ENCODE results near the gene DARS1. TPM values are rescaled to one million over a fixed set of nuclear protein-coding genes. Genes with fewer than 3 reads are reported as not detected.

The DARS1 gene
- polyA plus RNA-seq, 4 donors: 27.8 to 72.8 (median 33.1) TPM

DNA sequence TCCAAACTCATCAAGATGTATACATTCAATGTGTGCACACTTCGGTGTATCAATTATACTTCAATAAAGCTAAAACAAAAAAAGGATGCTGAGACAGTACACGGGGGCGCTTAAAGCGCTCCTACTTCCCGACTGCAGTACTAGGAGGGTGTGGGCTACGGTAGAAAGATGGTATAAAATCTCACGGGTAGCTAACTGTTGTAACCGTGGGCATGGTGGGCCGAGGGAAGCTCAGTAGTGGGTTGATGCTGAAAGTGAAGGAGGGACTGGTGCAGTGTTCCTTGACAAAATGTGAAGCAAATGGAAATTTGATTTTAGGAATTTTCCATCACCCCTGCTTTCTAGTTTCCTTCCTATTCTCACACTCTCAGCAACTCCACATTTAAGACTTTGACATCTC, 42.6 kb upstream of the DARS1 start:
- DNase-seq (no peak), FAIRE-seq (no peak)
- no peaks in the 10 kb centered on the region for H3K9me3 ChIP-seq (ENCODE audit: control insufficient read depth in 2 of 2, insufficient read depth in 1 of 2, low read depth in 1 of 2, low read length in 1 of 2)
- H3K27me3 ChIP-seq (ENCODE audit: control insufficient read depth in 3 of 3, insufficient read depth in 3 of 3, low read length in 3 of 3): no peaks in the 10 kb centered on the region
- H3K4me1 ChIP-seq (ENCODE audit: control insufficient read depth in 3 of 3, insufficient read depth in 2 of 3, low read depth in 1 of 3, low read length in 2 of 3): peaks cover 0 to 12% (median 2%) of the 10 kb centered on the region in 3 donors
- no peak overlapping the region for H3K27ac ChIP-seq (ENCODE audit: low read depth in 1 of 3, low read length in 2 of 3)
- no peak overlapping the region for H3K4me3 ChIP-seq (ENCODE audit: low read depth in 1 of 3, low read length in 3 of 3)
- 95 to 97% (median 95%) methylated on average over 9 of the region's 9 CpGs for WGBS, 3 donors
- no peaks in the 10 kb centered on the region for H3K36me3 ChIP-seq (ENCODE audit: control insufficient read depth in 3 of 3, insufficient read depth in 2 of 3, low read depth in 1 of 3, low read length in 3 of 3)

DNA sequence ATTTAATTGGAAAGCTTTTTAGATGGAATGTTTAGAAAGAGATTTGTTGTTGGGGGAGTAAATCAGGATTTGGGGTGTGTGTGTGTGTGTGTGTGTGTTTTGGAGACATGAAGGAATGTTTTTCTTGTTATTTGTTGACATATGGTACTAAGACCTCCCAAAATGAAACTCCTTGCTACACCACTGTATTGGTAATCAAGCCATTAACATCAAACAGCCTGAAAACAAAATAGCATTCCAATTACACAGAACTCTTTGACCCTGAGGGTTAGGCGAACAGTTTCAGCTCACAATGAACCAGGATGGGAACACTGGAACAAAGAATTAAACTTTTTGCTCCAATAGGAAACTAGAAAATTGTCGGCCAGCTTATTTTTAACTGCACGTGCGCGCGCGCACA, 41.7 kb upstream of the DARS1 start:
- 83 to 88% (median 88%) methylated on average over 7 of the region's 7 CpGs for WGBS, 3 donors
- Histone ChIP-seq H3K36me3 (ENCODE audit: control insufficient read depth in 3 of 3, insufficient read depth in 2 of 3, low read depth in 1 of 3, low read length in 3 of 3) (no peaks in the 10 kb centered on the region), H3K4me3 (ENCODE audit: low read depth in 1 of 3, low read length in 3 of 3) (no peak overlapping the region), H3K4me1 (ENCODE audit: control insufficient read depth in 3 of 3, insufficient read depth in 2 of 3, low read depth in 1 of 3, low read length in 2 of 3) (peaks cover 0 to 12% (median 2%) of the 10 kb centered on the region in 3 donors), H3K27ac (ENCODE audit: low read depth in 1 of 3, low read length in 2 of 3) (no peak overlapping the region), H3K9me3 (ENCODE audit: control insufficient read depth in 2 of 2, insufficient read depth in 1 of 2, low read depth in 1 of 2, low read length in 1 of 2) (no peaks in the 10 kb centered on the region), H3K27me3 (ENCODE audit: control insufficient read depth in 3 of 3, insufficient read depth in 3 of 3, low read length in 3 of 3) (no peaks in the 10 kb centered on the region)
- no peak for DNase-seq
- no peak for FAIRE-seq

DNA sequence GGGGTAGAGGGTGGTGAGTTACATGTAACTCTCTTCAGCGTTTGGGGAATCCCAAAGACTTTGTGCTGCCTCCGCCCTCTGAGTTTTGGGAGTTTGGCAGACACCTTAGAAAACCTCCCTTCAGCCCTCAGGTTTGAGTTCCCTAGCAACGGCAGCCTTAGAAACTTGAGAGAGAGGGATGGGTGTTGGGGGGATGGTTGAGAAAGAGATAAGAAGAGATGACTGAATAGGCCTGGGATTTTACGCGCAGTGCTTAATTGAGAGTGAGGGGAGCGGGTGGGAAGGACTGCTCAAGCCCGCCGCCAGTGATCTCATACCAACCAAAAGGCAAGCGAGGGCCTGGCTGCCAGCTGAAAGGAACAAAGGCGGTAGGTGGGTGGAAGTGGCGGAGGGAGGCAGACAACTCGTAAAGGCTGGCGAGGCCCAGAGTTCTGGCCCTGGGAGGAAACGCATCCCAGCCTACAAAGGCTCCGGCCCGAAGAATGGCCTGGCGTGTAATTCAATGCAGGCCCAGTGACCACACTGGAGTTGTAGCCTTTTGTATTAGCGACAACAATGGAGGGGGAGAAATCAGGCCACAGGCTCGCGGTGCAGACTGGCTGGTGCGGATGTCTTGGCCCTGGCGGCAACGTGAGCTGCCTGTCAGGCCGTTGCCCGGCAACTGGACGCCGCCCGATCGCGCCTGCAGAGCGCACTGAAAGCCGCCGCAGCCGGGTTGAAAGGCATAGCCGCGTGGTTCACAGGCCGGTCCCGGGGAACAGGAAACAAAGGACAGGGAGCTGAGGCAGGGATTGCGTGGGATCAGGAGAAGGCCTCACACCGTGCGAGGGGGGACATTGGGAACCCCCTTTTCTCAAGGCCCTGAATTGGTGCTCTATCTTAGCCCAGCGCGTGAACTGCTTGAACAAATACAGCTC, 39.9 kb upstream of the DARS1 start:
- no peaks in the 10 kb centered on the region for H3K9me3 ChIP-seq (ENCODE audit: control insufficient read depth in 2 of 2, insufficient read depth in 1 of 2, low read depth in 1 of 2, low read length in 1 of 2)
- H3K4me1 ChIP-seq (ENCODE audit: control insufficient read depth in 3 of 3, insufficient read depth in 2 of 3, low read depth in 1 of 3, low read length in 2 of 3): peaks cover 0 to 12% (median 2%) of the 10 kb centered on the region in 3 donors
- no peaks in the 10 kb centered on the region for H3K36me3 ChIP-seq (ENCODE audit: control insufficient read depth in 3 of 3, insufficient read depth in 2 of 3, low read depth in 1 of 3, low read length in 3 of 3)
- WGBS, 3 donors: 39 to 47% (median 45%) methylated on average over 42 to 43 of the region's 43 CpGs
- no peaks in the 10 kb centered on the region for H3K27me3 ChIP-seq (ENCODE audit: control insufficient read depth in 3 of 3, insufficient read depth in 3 of 3, low read length in 3 of 3)
- H3K4me3 ChIP-seq (ENCODE audit: low read depth in 1 of 3, low read length in 3 of 3): no peak overlapping the region
- H3K27ac ChIP-seq (ENCODE audit: low read depth in 1 of 3, low read length in 2 of 3): peak overlapping the region in 1 of 3 donors; percentile 53
- DNase-seq (peak; percentile 66 to 86), FAIRE-seq (no peak)

DNA sequence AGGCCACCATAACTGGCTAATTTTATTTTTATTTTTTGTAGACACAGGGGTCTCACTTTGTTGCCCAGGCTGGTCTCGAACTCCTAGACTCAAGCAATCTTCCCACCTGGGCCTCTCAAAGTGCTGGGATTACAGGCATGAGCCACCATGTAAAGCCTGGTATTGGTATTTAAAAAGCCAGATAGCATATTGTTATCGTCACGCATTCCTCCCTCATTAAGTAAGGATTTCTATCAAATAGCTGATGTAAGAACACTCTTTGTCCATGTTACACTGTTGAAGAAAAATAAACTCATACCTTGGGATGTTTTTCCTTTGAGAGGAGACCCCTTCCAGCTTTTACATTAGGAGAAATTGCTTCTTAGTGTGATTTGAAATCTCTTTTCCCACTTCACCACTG, 39.2 kb upstream of the DARS1 start:
- Histone ChIP-seq H3K27ac (ENCODE audit: low read depth in 1 of 3, low read length in 2 of 3) (no peak overlapping the region), H3K36me3 (ENCODE audit: control insufficient read depth in 3 of 3, insufficient read depth in 2 of 3, low read depth in 1 of 3, low read length in 3 of 3) (no peaks in the 10 kb centered on the region), H3K4me1 (ENCODE audit: control insufficient read depth in 3 of 3, insufficient read depth in 2 of 3, low read depth in 1 of 3, low read length in 2 of 3) (peaks cover 0 to 12% (median 2%) of the 10 kb centered on the region in 3 donors), H3K4me3 (ENCODE audit: low read depth in 1 of 3, low read length in 3 of 3) (no peak overlapping the region), H3K9me3 (ENCODE audit: control insufficient read depth in 2 of 2, insufficient read depth in 1 of 2, low read depth in 1 of 2, low read length in 1 of 2) (no peaks in the 10 kb centered on the region), H3K27me3 (ENCODE audit: control insufficient read depth in 3 of 3, insufficient read depth in 3 of 3, low read length in 3 of 3) (no peaks in the 10 kb centered on the region)
- FAIRE-seq (no peak), DNase-seq (no peak)
- WGBS, 3 donors: 95 to 98% (median 97%) methylated on average over 3 of the region's 3 CpGs

DNA sequence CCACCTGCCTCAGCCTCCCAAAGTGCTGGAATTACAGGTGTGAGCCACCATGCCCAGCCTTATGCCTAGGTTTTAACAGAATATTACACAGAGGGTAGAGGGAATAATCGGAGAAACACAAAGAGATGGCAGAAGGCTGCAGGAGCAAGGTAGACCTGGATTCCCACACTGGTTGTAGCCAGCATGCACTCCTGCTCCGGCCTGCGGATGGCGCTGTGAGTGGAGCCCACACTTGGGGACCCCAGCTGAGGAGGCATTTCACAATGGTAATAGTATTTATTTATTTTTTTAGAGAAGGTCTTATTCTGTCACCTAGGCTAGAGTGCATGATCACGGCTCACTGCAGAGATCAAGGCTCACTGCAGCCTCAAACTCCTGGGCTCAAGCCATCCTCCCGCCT, 38.8 kb upstream of the DARS1 start:
- no peaks in the 10 kb centered on the region for H3K36me3 ChIP-seq (ENCODE audit: control insufficient read depth in 3 of 3, insufficient read depth in 2 of 3, low read depth in 1 of 3, low read length in 3 of 3)
- no peak overlapping the region for H3K27ac ChIP-seq (ENCODE audit: low read depth in 1 of 3, low read length in 2 of 3)
- H3K27me3 ChIP-seq (ENCODE audit: control insufficient read depth in 3 of 3, insufficient read depth in 3 of 3, low read length in 3 of 3): no peaks in the 10 kb centered on the region
- H3K4me3 ChIP-seq (ENCODE audit: low read depth in 1 of 3, low read length in 3 of 3): no peak overlapping the region
- no peaks in the 10 kb centered on the region for H3K9me3 ChIP-seq (ENCODE audit: control insufficient read depth in 2 of 2, insufficient read depth in 1 of 2, low read depth in 1 of 2, low read length in 1 of 2)
- 96 to 98% (median 97%) methylated on average over 6 of the region's 6 CpGs for WGBS, 3 donors
- peaks cover 0 to 12% (median 2%) of the 10 kb centered on the region in 3 donors for H3K4me1 ChIP-seq (ENCODE audit: control insufficient read depth in 3 of 3, insufficient read depth in 2 of 3, low read depth in 1 of 3, low read length in 2 of 3)
- DNase-seq: no peak
- no peak for FAIRE-seq

DNA sequence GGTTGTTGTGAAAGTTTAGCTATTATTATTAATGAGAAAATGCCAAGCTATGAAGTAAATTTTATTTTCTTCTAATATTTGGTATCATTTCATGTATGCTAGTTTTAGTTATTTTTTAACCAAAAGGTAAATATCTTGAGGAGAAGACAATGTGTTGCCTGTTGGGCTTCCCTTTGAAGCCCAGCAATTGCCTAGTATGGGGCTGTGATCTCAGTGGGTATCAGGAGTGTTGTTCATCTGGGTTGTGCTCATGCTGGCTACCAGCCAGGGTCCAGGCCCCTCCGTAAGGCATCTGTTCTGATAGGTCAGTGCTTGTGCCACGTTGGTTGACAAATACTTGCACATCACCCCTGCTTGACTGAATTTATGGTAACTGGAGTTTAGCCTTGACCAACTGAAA, 38.0 kb upstream of the DARS1 start:
- Histone ChIP-seq H3K4me3 (ENCODE audit: low read depth in 1 of 3, low read length in 3 of 3) (no peak overlapping the region), H3K4me1 (ENCODE audit: control insufficient read depth in 3 of 3, insufficient read depth in 2 of 3, low read depth in 1 of 3, low read length in 2 of 3) (peaks cover 0 to 12% (median 2%) of the 10 kb centered on the region in 3 donors), H3K36me3 (ENCODE audit: control insufficient read depth in 3 of 3, insufficient read depth in 2 of 3, low read depth in 1 of 3, low read length in 3 of 3) (no peaks in the 10 kb centered on the region), H3K27ac (ENCODE audit: low read depth in 1 of 3, low read length in 2 of 3) (no peak overlapping the region), H3K9me3 (ENCODE audit: control insufficient read depth in 2 of 2, insufficient read depth in 1 of 2, low read depth in 1 of 2, low read length in 1 of 2) (no peaks in the 10 kb centered on the region), H3K27me3 (ENCODE audit: control insufficient read depth in 3 of 3, insufficient read depth in 3 of 3, low read length in 3 of 3) (no peaks in the 10 kb centered on the region)
- DNase-seq (peak in 1 of 2 donors; percentile 22), FAIRE-seq (no peak)
- WGBS, 3 donors: 26 to 66% (median 30%) methylated on average over 2 of the region's 2 CpGs

DNA sequence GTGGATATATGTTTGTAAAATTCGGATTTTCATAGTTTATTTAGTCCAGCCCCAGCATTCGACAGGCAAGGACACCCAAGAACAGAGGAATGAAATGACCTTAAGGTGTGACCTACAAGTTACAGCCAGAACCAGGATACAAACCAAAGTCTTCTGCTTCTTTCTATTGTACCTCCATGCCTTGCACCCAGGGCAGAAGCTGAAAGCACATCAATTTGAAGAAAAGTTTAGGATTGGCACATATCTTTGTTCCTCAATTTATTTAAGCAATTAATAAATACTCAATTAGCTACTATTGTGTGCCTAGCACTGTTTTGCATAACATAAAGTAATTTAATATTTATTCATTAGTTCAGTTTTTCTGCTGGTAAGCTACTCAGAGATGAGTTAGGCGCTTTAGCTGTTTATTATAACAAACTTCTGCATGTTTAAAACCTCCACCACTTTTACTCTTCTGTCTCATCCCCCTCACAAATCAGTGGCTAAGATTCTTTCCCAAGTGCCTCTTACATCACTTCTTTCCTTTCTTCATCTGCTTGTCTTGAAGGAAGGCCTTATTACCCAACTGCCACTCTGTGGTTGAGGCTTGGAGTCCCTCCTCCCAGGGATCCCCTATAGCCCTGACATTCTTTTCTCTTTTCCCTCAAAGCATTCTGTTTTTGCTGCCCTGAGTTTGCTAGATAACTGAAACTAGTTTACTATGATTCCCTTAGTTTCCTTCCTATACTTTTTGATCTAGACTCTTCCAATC, 37.1 kb upstream of the DARS1 start:
- WGBS, 3 donors: 84 to 89% (median 86%) methylated on average over 3 of the region's 3 CpGs
- FAIRE-seq: no peak

DNA sequence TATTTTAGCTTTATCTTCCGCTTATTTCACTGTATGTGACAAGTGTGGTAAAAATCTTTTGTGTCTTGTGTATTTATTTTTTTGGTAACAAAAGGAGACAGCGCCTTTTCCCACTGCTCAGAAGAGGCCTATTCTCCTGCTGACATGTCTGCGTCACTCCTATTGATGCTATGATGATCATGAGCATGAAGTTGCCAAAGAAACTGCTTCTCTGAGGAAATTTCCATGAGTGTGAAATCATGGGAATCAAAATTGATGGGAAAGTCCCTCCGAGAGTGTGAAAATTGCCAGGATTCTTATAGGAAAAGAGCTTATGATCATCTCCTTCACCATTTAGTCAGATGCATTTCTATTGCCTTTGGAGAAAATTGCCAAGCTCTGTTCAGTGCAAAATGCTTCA, 36.5 kb upstream of the DARS1 start:
- Histone ChIP-seq H3K27ac (ENCODE audit: low read depth in 1 of 3, low read length in 2 of 3) (no peak overlapping the region), H3K27me3 (ENCODE audit: control insufficient read depth in 3 of 3, insufficient read depth in 3 of 3, low read length in 3 of 3) (no peaks in the 10 kb centered on the region), H3K4me1 (ENCODE audit: control insufficient read depth in 3 of 3, insufficient read depth in 2 of 3, low read depth in 1 of 3, low read length in 2 of 3) (peaks cover 0 to 12% (median 2%) of the 10 kb centered on the region in 3 donors), H3K9me3 (ENCODE audit: control insufficient read depth in 2 of 2, insufficient read depth in 1 of 2, low read depth in 1 of 2, low read length in 1 of 2) (no peaks in the 10 kb centered on the region), H3K4me3 (ENCODE audit: low read depth in 1 of 3, low read length in 3 of 3) (no peak overlapping the region), H3K36me3 (ENCODE audit: control insufficient read depth in 3 of 3, insufficient read depth in 2 of 3, low read depth in 1 of 3, low read length in 3 of 3) (no peaks in the 10 kb centered on the region)
- FAIRE-seq: no peak
- DNase-seq: no peak
- WGBS, 3 donors: 93 to 97% (median 96%) methylated on average over 4 of the region's 4 CpGs

More for the DNA sequence above, 37.1 kb upstream of the DARS1 start:
- DNase-seq: no peak
- no peak overlapping the region for H3K4me3 ChIP-seq (ENCODE audit: low read depth in 1 of 3, low read length in 3 of 3)
- no peaks in the 10 kb centered on the region for H3K27me3 ChIP-seq (ENCODE audit: control insufficient read depth in 3 of 3, insufficient read depth in 3 of 3, low read length in 3 of 3)
- H3K27ac ChIP-seq (ENCODE audit: low read depth in 1 of 3, low read length in 2 of 3): no peak overlapping the region
- H3K36me3 ChIP-seq (ENCODE audit: control insufficient read depth in 3 of 3, insufficient read depth in 2 of 3, low read depth in 1 of 3, low read length in 3 of 3): no peaks in the 10 kb centered on the region
- H3K9me3 ChIP-seq (ENCODE audit: control insufficient read depth in 2 of 2, insufficient read depth in 1 of 2, low read depth in 1 of 2, low read length in 1 of 2): no peaks in the 10 kb centered on the region
- H3K4me1 ChIP-seq (ENCODE audit: control insufficient read depth in 3 of 3, insufficient read depth in 2 of 3, low read depth in 1 of 3, low read length in 2 of 3): peaks cover 0 to 12% (median 2%) of the 10 kb centered on the region in 3 donors

All from small intestine (tissue), 7 donors.